Ovary (tissue), 3 donors: ENCODE data around the gene AMOTL1.

Experiments
- POLR2A ChIP-seq: fragments of 450-650 bp; IDR thresholded peaks from one replicate; pipeline ENCODE4 v1.6.1; 2017; ENCODE audit warnings: antibody characterized with exemption, mild to moderate bottlenecking, moderate library complexity
- TF ChIP-seq, protein P1 (sequence below), 3 donors: fragments of 450-650 bp in 2 of 3; fragments of 200-600 bp in 1 of 3; IDR thresholded peaks; one replicate each; pipeline versions ENCODE4 v1.5.1 to v1.8.0; 2016 to 2022; ENCODE audit warnings: antibody characterized with exemption in 3 of 3, mild to moderate bottlenecking in 1 of 3
- donor health status: DM: no; HTN: no; CAD: no.

DNA sequence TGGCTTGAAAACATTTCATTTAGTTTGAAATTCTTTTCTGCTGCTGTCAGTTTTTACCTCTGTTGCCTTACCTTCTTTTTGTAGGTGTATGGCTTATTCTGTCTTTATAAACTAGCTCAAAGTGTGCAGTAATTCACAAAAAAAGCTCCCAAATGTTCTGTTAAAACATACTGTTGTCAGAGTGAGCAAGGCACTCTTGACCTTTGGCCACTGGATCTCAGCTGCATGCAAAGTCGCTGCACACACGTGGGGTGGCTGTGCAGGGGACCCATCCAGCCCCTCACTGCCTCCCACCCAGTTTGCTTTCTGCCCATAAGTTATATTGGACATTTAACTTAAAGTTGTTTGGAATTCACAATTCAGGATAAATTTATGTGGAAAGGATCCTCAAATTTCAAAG, 92.2 kb downstream of the AMOTL1 start:
- TF ChIP-seq, protein P1, sequence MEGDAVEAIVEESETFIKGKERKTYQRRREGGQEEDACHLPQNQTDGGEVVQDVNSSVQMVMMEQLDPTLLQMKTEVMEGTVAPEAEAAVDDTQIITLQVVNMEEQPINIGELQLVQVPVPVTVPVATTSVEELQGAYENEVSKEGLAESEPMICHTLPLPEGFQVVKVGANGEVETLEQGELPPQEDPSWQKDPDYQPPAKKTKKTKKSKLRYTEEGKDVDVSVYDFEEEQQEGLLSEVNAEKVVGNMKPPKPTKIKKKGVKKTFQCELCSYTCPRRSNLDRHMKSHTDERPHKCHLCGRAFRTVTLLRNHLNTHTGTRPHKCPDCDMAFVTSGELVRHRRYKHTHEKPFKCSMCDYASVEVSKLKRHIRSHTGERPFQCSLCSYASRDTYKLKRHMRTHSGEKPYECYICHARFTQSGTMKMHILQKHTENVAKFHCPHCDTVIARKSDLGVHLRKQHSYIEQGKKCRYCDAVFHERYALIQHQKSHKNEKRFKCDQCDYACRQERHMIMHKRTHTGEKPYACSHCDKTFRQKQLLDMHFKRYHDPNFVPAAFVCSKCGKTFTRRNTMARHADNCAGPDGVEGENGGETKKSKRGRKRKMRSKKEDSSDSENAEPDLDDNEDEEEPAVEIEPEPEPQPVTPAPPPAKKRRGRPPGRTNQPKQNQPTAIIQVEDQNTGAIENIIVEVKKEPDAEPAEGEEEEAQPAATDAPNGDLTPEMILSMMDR (IDR thresholded peaks at IDR 0.05), result no peak
- TF ChIP-seq POLR2A, result no peak
